ENCODE results near the gene USP10.

USP10 gene

DNA sequence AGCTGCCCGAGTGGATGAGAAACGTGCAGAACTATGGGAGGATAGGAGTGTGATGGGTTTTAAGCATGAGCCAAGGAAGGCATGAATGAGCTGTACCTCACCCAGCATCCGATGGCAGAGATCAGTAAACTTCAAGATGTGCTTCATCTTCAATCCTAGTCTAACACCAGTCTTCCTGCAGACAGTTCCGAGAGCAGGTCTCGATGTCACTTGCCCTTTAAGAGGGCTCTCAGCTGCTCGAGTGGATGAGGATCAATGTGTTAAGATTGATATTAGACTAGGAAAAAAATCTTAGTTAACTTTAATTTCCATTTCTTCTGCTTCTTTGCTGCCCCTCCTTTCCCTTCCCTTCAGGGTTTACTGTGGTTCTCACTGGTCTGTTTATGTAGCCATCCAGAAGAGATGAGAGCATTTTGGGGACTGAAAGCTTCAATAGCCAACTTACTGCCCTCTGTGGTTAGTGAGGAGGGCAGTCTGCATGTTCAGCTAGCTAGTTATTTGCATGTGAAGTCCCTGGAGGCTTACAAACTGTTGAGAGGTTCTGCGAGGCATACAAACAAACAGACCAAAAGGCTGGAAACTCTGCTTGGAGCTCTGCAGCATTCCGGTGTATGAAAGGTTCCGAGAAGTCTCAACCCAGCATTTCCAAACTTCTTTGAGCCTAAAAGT lies 36.2 kb upstream of the USP10 start:
- DNase-seq (ENCODE audit: insufficient read length, low spot score) (no peak), FAIRE-seq (no peak)
- TF ChIP-seq CTCF (IDR thresholded peaks at IDR 0.05; ENCODE audit: insufficient read depth, missing control alignments), result no peak

- DNase-seq (ENCODE audit: insufficient read length, low spot score) (no peak), FAIRE-seq (no peak)
- no peak for TF ChIP-seq CTCF (IDR thresholded peaks at IDR 0.05; ENCODE audit: insufficient read depth, missing control alignments)
Observed at GRCh38 chr16:84665359-84665758, 34.4 kb upstream of the USP10 start.

DNA sequence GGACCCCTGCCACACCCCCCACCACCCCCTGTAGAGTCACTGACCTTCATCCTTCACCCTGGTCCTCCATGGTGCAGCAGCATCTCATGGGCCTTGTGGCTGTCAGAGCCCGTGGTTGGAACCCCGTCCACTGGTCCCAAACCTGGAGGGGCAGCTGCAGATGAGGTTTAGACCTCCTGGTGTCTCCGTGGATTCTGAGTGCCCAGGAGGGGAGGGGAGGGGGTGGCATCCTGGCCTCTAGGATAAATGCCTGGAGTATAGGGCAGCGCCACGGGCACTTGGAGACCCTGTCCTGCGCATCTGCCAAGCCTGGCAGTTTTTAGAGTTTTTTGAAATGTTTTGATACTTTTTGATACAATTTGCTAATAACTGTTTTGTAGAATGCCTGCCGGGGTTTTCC lies 34.0 kb upstream of the USP10 start:
- FAIRE-seq (no peak), DNase-seq (ENCODE audit: insufficient read length, low spot score) (no peak)
- TF ChIP-seq CTCF (IDR thresholded peaks at IDR 0.05; ENCODE audit: insufficient read depth, missing control alignments), result no peak

- TF ChIP-seq CTCF (IDR thresholded peaks at IDR 0.05; ENCODE audit: insufficient read depth, missing control alignments), result no peak
- DNase-seq (ENCODE audit: insufficient read length, low spot score), result no peak
- no peak for FAIRE-seq
Observed at GRCh38 chr16:84667600-84668309, 32.0 kb upstream of the USP10 start.

- TF ChIP-seq CTCF (IDR thresholded peaks at IDR 0.05; ENCODE audit: insufficient read depth, missing control alignments), result no peak
- FAIRE-seq, result no peak
- DNase-seq (ENCODE audit: insufficient read length, low spot score), result no peak
Observed at GRCh38 chr16:84670063-84670462, 29.7 kb upstream of the USP10 start.

DNA sequence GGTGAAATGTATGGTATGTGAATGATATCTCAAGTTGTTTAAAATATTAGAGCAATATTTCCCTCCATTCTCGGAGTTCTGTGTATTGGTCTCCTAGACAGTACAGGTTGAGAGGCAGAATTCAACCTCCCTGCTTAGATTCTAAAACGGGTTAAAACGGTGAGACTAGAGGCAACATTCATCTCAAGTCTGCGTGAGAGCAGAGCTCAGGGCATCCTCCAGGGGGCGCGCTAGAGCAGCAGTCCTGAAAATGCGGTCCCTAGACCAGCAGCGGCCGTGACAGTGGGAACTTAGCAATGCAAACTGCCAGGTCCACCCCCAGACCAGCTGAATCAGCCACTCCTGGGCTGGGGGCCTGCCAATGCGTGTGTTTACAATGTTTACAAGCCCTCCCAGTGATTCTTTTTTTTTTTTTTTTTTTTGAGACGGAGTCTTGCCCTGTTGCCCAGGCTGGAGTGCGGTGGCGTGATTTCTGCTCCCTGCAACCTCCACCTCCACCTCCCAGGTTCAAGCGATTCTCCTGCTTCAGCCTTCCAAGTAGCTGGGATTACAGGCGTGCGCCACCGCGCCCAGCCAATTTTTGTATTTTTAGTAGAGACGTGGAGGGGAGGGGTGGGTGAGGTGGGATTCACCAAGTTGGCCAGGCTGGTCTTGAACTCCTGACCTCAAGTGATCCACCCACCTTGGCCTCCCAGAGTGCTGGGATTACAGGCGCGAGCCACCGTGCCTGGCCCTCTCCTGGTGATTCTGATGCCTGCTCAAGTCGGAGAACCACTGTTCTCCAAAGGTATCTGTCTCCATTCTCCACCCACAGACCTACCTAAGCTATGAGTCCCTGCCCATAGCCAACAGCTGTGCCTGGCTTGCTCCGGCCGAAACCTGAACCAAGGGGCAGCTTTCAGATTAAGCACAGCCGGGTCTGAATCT lies 27.3 kb upstream of the USP10 start:
- TF ChIP-seq CTCF (IDR thresholded peaks at IDR 0.05; ENCODE audit: insufficient read depth, missing control alignments), result peak; percentile 93
- FAIRE-seq, result no peak
- DNase-seq (ENCODE audit: insufficient read length, low spot score), result peak; percentile 42

Measured in D721Med (cell line).